ENCODE measurements around the gene MGAT4B. TPM values are rescaled to one million over a fixed set of nuclear protein-coding genes. Genes with fewer than 3 reads are reported as not detected.

Gene MGAT4B
- total RNA-seq, 1 donor from 2014 or later, result 278 TPM

- DNase-seq (ENCODE audit: low read depth), result no peak
- TF ChIP-seq CTCF (conservative IDR thresholded peaks at IDR 0.05; ENCODE audit: low read depth, low read length), result no peak
- H3K4me3 ChIP-seq (ENCODE audit: low read depth, low read length), result no peak overlapping the region
These were observed 52.7 kb downstream of the MGAT4B start for GRCh38 chr5:179753971-179754370.

DNA sequence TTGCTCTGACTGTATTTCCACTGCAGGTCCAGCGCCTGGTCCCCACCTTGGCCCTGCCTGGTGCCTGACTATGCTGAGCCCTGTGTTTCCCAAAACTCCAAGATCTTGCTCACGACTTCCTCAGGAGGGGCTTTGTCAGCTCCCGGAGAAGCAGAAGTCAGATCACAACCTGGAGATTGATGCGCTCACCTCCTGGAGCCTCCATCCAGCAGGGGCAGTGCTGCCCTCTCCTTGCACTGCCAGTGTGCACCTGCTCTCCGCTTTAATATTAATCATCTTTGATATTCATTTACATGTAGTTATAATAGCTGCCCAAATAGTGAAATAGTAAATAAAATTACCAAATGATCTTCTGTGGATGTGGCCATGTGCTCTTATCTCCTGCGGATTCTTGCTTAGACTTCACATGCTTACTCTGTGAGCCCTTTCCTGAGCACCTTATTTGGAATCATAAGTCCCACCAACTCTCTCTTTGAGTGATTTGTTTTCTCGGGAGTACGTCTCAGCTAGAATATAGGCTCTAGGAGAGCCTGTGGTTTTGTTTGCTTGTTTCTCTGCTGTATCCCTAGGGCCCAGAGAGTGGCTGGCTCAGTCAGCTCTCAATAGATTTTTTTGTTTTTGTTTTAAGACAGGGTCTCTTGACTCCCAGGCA lies 56.7 kb downstream of the MGAT4B start:
- H3K4me3 ChIP-seq (ENCODE audit: low read depth, low read length), result no peak overlapping the region
- DNase-seq (ENCODE audit: low read depth), result no peak
- no peak for TF ChIP-seq CTCF (conservative IDR thresholded peaks at IDR 0.05; ENCODE audit: low read depth, low read length)

DNA sequence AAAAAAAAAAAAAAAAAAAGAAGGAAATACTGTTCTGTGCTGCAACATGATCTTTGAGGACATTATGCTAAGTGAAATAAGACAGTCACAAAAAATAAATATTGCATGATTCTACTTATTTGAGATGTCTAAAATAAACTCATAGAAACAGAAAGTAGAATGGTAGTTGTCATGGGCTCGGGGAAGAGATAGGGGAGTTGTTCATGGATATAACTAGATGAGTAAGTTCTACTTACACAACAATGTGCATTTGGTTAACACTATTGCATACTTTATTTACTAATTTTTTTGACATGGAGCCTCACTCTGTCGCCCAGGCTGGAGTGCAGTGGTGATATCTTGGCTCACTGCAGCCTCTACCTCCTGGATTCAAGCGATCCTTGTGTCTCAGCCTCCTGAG lies 58.9 kb downstream of the MGAT4B start:
- no peak overlapping the region for H3K4me3 ChIP-seq (ENCODE audit: low read depth, low read length)
- TF ChIP-seq CTCF (conservative IDR thresholded peaks at IDR 0.05; ENCODE audit: low read depth, low read length), result no peak
- DNase-seq (ENCODE audit: low read depth), result no peak

Other genes starting within 250 kb of the MGAT4B start
- gene HNRNPH1, start 183.2 kb downstream of the MGAT4B start, total RNA-seq, result 405 and 511 TPM in 2 replicates
- not detected in 2 replicates for gene CBY3, start 125.8 kb downstream of the MGAT4B start, total RNA-seq
- 390 and 467 TPM in 2 replicates for gene CANX, start 107.9 kb downstream of the MGAT4B start, total RNA-seq
- gene MAML1, start 74.0 kb downstream of the MGAT4B start, total RNA-seq, result 11.8 and 24.3 TPM in 2 replicates
- 0.94 and 9.1 TPM in 2 replicates for gene LTC4S, start 12.9 kb downstream of the MGAT4B start, total RNA-seq
- 233 and 275 TPM in 2 replicates for gene SQSTM1, start 14.0 kb upstream of the MGAT4B start, total RNA-seq
- gene MRNIP, start 52.0 kb upstream of the MGAT4B start, total RNA-seq, result 8.9 and 22.1 TPM in 2 replicates
- gene TBC1D9B, start 101.0 kb upstream of the MGAT4B start, total RNA-seq, result 67.5 and 69.0 TPM in 2 replicates